HepG2 (cell line): ENCODE results near the gene GRIK4. TPM values are rescaled to one million over a fixed set of nuclear protein-coding genes. Genes with fewer than 3 reads are reported as not detected.

Experiments used
- AGO2 ChIP-seq: fragments of 200-400 bp; formaldehyde crosslinking; optimal IDR thresholded peaks from 2 replicates; pipeline ENCODE3; 2017; ENCODE audit warnings: mild to moderate bottlenecking, low read depth, low read length, moderate library complexity
- EZH2 ChIP-seq: conservative IDR thresholded peaks from 2 replicates; pipeline ENCODE4 v1.6.1; 2012; ENCODE audit warnings: mild to moderate bottlenecking, low read depth, low read length, moderate library complexity
- FOXJ3 ChIP-seq: sonication (generic); formaldehyde crosslinking; IDR thresholded peaks from 2 replicates; pipeline ENCODE4 v1.4.0; 2020; ENCODE audit warnings: missing genetic modification reagents, mild to moderate bottlenecking, borderline replicate concordance
- HMG20B ChIP-seq: conservative IDR thresholded peaks from 2 replicates; pipeline ENCODE4 v1.6.1; 2016; ENCODE audit warnings: missing genetic modification reagents, missing compliant biosample characterization
- HNF4A ChIP-seq: sonication (generic); formaldehyde crosslinking; IDR thresholded peaks from 2 replicates; pipeline ENCODE4 v1.4.0; 2020; ENCODE audit warnings: missing genetic modification reagents
- IRF2 ChIP-seq: IDR thresholded peaks from 2 replicates; pipeline ENCODE4 v1.6.1; 2018; ENCODE audit warnings: missing genetic modification reagents, missing compliant biosample characterization
- MATR3 ChIP-seq: sonication (generic); formaldehyde crosslinking; IDR thresholded peaks from 2 replicates; pipeline ENCODE4 v1.4.0; 2020; ENCODE audit warnings: missing genetic modification reagents
- RFXAP ChIP-seq: sonication (generic); formaldehyde crosslinking; IDR thresholded peaks from 2 replicates; pipeline ENCODE4 v1.4.0; 2020; ENCODE audit warnings: missing genetic modification reagents, borderline replicate concordance
- SMAD1 ChIP-seq: sonication (generic); formaldehyde crosslinking; IDR thresholded peaks from 2 replicates; pipeline ENCODE4 v1.4.0; 2020; ENCODE audit warnings: missing genetic modification reagents, low read depth, mild to moderate bottlenecking, borderline replicate concordance
- SP5 ChIP-seq: IDR thresholded peaks from 2 replicates; pipeline ENCODE4 v1.6.1; 2016; ENCODE audit warnings: low read depth, borderline replicate concordance
- TGIF2 ChIP-seq: IDR thresholded peaks from 2 replicates; pipeline ENCODE4 v1.6.1; 2016; ENCODE audit warnings: control low read depth, missing compliant biosample characterization
- YEATS2 ChIP-seq: sonication (generic); formaldehyde crosslinking; IDR thresholded peaks from 2 replicates; pipeline ENCODE4 v1.4.0; 2020; ENCODE audit warnings: missing genetic modification reagents, borderline replicate concordance
- ZBTB3 ChIP-seq: sonication (generic); formaldehyde crosslinking; IDR thresholded peaks from 2 replicates; pipeline ENCODE4 v1.4.0; 2020; ENCODE audit warnings: low read depth, mild to moderate bottlenecking, moderate library complexity, missing genetic modification reagents, borderline replicate concordance
- ZMAT3 ChIP-seq: sonication (generic); formaldehyde crosslinking; conservative IDR thresholded peaks from 2 replicates; pipeline ENCODE4 v1.7.0; 2021; ENCODE audit warnings: missing genetic modification reagents
- ZNF121 ChIP-seq: sonication (generic); formaldehyde crosslinking; IDR thresholded peaks from 2 replicates; pipeline ENCODE4 v1.5.0; 2020; ENCODE audit warnings: mild to moderate bottlenecking, missing genetic modification reagents
- ZNF136 ChIP-seq: sonication (generic); formaldehyde crosslinking; IDR thresholded peaks from 2 replicates; pipeline ENCODE4 v1.8.1; 2022; ENCODE audit warnings: low read depth, mild to moderate bottlenecking, moderate library complexity, missing genetic modification reagents
- ZNF382 ChIP-seq: sonication (generic); formaldehyde crosslinking; IDR thresholded peaks from 2 replicates; pipeline ENCODE4 v1.5.0; 2020; ENCODE audit warnings: missing genetic modification reagents, mild to moderate bottlenecking, borderline replicate concordance
- ZNF563 ChIP-seq: sonication (generic); formaldehyde crosslinking; IDR thresholded peaks from 2 replicates; pipeline ENCODE4 v1.8.0; 2022; ENCODE audit warnings: mild to moderate bottlenecking, moderate library complexity, missing genetic modification reagents
- ZNF709 ChIP-seq: sonication (generic); formaldehyde crosslinking; IDR thresholded peaks from 2 replicates; pipeline ENCODE4 v1.5.0; 2020; ENCODE audit warnings: mild to moderate bottlenecking, missing genetic modification reagents
- ZNF737 ChIP-seq: sonication (generic); formaldehyde crosslinking; IDR thresholded peaks from 2 replicates; pipeline ENCODE4 v1.5.0; 2020; ENCODE audit warnings: missing genetic modification reagents, mild to moderate bottlenecking, borderline replicate concordance
- ZSCAN21 ChIP-seq: sonication (generic); formaldehyde crosslinking; IDR thresholded peaks from 2 replicates; pipeline ENCODE4 v1.8.0; 2022; ENCODE audit warnings: mild to moderate bottlenecking, missing genetic modification reagents, moderate library complexity, borderline replicate concordance
- polyA plus RNA-seq, 8 experiments: library from polyadenylated mRNA; depleted of rRNA in 3 of 8; stranded (reverse) in 7 of 8; unstranded in 1 of 8; fragments of >200 nt; fragmentation: Illumina TruSeq in 4 of 8; extraction: Trizol in 4 of 8; gene quantifications; 2 replicates each; pipeline versions ENCODE4 v1.2.1 to v1.2.3, GENCODE V29; 2011 to 2016; ENCODE audit warnings: low read depth in 4 of 8, missing spikeins in 1 of 8, mixed read lengths in 1 of 8; ENCODE audit not compliant: insufficient read depth in 1 of 8
- total RNA-seq, 5 experiments: library from RNA; depleted of rRNA; stranded (reverse); fragments of >200 nt; fragmentation: Illumina TruSeq; extraction: Trizol; gene quantifications; 2 replicates each; pipeline ENCODE4 v1.2.3, GENCODE V29; 2016; ENCODE audit warnings: low read depth in 1 of 5
- TF ChIP-seq, protein P1 (sequence below): sonication (generic); formaldehyde crosslinking; IDR thresholded peaks from 2 replicates; pipeline ENCODE4 v1.4.0; 2020; ENCODE audit warnings: missing genetic modification reagents, borderline replicate concordance
- TF ChIP-seq, protein P2 (sequence below): sonication (generic); formaldehyde crosslinking; IDR thresholded peaks from 2 replicates; pipeline ENCODE4 v1.5.0; 2020; ENCODE audit warnings: missing genetic modification reagents, mild to moderate bottlenecking, borderline replicate concordance
- TF ChIP-seq, protein P3 (sequence below): sonication (generic); formaldehyde crosslinking; IDR thresholded peaks from 2 replicates; pipeline ENCODE4 v1.4.0; 2020; ENCODE audit warnings: missing genetic modification reagents

The GRIK4 gene
- total and polyA plus RNA-seq, 2 of the 13 experiments (the other 11 are each of a cell fraction or from before 2014, with no cell fraction given): 0.04 to 0.07 TPM

DNA sequence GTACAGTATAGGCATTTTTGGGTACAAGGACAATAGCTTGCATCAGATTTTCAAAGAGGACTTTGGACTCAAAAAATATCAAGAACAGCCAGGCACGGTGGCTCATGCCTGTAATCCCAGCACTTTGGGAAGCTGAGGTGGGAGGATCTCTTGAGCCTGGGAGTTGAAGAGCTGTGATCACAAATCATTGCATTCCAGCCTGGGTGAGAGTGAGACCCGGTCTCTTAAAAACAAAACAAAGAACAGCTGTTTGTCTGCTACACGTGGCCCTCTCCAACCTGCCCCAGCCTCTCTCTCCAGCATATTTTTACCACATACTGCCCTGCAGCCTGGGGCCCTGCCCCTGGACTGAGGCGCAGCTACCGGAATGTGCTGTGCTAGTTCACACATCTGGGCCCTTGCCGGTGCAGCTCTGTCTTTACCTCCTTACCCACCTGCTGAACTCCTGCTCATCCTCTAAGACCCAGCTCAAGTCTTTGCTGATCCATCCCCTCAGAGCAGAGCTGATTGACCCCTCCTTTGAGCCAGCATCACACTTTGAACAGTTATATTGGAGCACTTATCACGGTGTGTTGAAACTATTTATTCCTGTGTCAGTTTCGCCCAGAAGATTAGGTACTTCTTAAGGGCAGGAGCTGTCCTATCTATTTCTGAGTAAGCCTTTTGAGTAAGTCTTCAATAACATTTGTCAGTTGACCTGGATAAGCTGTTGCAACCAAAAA, 29.4 kb downstream of the GRIK4 start (continued):
- TF ChIP-seq, protein P1, sequence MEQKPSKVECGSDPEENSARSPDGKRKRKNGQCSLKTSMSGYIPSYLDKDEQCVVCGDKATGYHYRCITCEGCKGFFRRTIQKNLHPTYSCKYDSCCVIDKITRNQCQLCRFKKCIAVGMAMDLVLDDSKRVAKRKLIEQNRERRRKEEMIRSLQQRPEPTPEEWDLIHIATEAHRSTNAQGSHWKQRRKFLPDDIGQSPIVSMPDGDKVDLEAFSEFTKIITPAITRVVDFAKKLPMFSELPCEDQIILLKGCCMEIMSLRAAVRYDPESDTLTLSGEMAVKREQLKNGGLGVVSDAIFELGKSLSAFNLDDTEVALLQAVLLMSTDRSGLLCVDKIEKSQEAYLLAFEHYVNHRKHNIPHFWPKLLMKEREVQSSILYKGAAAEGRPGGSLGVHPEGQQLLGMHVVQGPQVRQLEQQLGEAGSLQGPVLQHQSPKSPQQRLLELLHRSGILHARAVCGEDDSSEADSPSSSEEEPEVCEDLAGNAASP (CRISPR knock-in tag): no peak
- TF ChIP-seq, protein P2, sequence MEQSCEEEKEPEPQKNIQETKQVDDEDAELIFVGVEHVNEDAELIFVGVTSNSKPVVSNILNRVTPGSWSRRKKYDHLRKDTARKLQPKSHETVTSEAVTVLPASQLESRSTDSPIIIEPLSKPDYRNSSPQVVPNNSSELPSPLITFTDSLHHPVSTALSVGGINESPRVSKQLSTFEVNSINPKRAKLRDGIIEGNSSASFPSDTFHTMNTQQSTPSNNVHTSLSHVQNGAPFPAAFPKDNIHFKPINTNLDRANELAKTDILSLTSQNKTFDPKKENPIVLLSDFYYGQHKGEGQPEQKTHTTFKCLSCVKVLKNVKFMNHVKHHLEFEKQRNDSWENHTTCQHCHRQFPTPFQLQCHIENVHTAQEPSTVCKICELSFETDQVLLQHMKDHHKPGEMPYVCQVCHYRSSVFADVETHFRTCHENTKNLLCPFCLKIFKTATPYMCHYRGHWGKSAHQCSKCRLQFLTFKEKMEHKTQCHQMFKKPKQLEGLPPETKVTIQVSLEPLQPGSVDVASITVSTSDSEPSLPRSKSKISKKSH (CRISPR knock-in tag): no peak
- TF ChIP-seq ZMAT3 (CRISPR knock-in tag): no peak
- no peak for TF ChIP-seq YEATS2 (CRISPR knock-in tag)
- no peak for TF ChIP-seq ZSCAN21 (CRISPR knock-in tag)
- TF ChIP-seq SP5 (CRISPR knock-in tag): no peak
- TF ChIP-seq, protein P3, sequence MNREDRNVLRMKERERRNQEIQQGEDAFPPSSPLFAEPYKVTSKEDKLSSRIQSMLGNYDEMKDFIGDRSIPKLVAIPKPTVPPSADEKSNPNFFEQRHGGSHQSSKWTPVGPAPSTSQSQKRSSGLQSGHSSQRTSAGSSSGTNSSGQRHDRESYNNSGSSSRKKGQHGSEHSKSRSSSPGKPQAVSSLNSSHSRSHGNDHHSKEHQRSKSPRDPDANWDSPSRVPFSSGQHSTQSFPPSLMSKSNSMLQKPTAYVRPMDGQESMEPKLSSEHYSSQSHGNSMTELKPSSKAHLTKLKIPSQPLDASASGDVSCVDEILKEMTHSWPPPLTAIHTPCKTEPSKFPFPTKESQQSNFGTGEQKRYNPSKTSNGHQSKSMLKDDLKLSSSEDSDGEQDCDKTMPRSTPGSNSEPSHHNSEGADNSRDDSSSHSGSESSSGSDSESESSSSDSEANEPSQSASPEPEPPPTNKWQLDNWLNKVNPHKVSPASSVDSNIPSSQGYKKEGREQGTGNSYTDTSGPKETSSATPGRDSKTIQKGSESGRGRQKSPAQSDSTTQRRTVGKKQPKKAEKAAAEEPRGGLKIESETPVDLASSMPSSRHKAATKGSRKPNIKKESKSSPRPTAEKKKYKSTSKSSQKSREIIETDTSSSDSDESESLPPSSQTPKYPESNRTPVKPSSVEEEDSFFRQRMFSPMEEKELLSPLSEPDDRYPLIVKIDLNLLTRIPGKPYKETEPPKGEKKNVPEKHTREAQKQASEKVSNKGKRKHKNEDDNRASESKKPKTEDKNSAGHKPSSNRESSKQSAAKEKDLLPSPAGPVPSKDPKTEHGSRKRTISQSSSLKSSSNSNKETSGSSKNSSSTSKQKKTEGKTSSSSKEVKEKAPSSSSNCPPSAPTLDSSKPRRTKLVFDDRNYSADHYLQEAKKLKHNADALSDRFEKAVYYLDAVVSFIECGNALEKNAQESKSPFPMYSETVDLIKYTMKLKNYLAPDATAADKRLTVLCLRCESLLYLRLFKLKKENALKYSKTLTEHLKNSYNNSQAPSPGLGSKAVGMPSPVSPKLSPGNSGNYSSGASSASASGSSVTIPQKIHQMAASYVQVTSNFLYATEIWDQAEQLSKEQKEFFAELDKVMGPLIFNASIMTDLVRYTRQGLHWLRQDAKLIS (CRISPR knock-in tag): no peak
- no peak for TF ChIP-seq IRF2 (CRISPR knock-in tag)
- no peak for TF ChIP-seq ZNF136 (CRISPR knock-in tag)
- no peak for TF ChIP-seq HMG20B (CRISPR knock-in tag)
- TF ChIP-seq SMAD1 (CRISPR knock-in tag): no peak
- TF ChIP-seq HNF4A (CRISPR knock-in tag): peak; percentile 77
- no peak for TF ChIP-seq AGO2
- TF ChIP-seq ZNF737: no peak
- peak; percentile 57; the same call in 1 of the 2 replicates for TF ChIP-seq TGIF2 (CRISPR knock-in tag)
- no peak for TF ChIP-seq ZNF709
- no peak for TF ChIP-seq ZNF563 (CRISPR knock-in tag)
- TF ChIP-seq ZNF382 (CRISPR knock-in tag): no peak
- TF ChIP-seq MATR3 (CRISPR knock-in tag): no peak
- TF ChIP-seq EZH2: no peak
- peak; percentile 74; the same call in 1 of the 2 replicates for TF ChIP-seq ZNF121
- TF ChIP-seq ZBTB3: no peak
- TF ChIP-seq RFXAP (CRISPR knock-in tag): no peak
- no peak; the same call in 1 of the 2 replicates for TF ChIP-seq FOXJ3
